GM20000 (cell line): ENCODE data around the gene KICS2.

Experiments used
- DNase-seq: peaks from one replicate; pipeline ENCODE4 v3.0.0; 2012; ENCODE audit warnings: low spot score
- CTCF ChIP-seq: IDR thresholded peaks from 2 replicates; pipeline ENCODE4 v1.5.1; 2012; ENCODE audit warnings: mild to moderate bottlenecking, control low read depth; ENCODE audit errors: extremely low read depth, missing control alignments

KICS2 gene

GRCh38 chr12:64236549-64236948, 14.5 kb upstream of the KICS2 start:
- no peak for TF ChIP-seq CTCF
- DNase-seq, result no peak

GRCh38 chr12:64232196-64232595, 10.1 kb upstream of the KICS2 start:
- no peak for DNase-seq
- no peak for TF ChIP-seq CTCF

GRCh38 chr12:64229796-64230195, 7.7 kb upstream of the KICS2 start:
- no peak for TF ChIP-seq CTCF

GRCh38 chr12:64229240-64229639, 7.1 kb upstream of the KICS2 start:
- TF ChIP-seq CTCF, result no peak
- DNase-seq, result no peak

More at GRCh38 chr12:64229796-64230195, 7.7 kb upstream of the KICS2 start:
- DNase-seq, result no peak

GRCh38 chr12:64225626-64226025, 3.5 kb upstream of the KICS2 start:
- no peak for DNase-seq

GRCh38 chr12:64221651-64222008, 466 bp downstream of the KICS2 start:
- no peak for TF ChIP-seq CTCF
- DNase-seq, result peak; percentile 16

More at GRCh38 chr12:64225626-64226025, 3.5 kb upstream of the KICS2 start:
- no peak for TF ChIP-seq CTCF

- DNase-seq, result no peak
- TF ChIP-seq CTCF, result no peak
These were observed 2.0 kb downstream of the KICS2 start for GRCh38 chr12:64220046-64220445.
